ENCODE results near the gene RANBP10.
A peak's percentile ranks its signal among the peaks of the same experiment; 100 is the strongest.
"Not testable (repeated sequence)": the region's sequence is repeated elsewhere in the genome, so short reads cannot be mapped to it uniquely, and the experiment has no call there.

RANBP10 gene

GRCh38 chr16:67806428-67807147, at the start of gene RANBP10, which contains the start of gene TSNAXIP1:
Gene RANBP10, minus strand, starts transcription at chr16:67806560. Its CDS starts 24 bp downstream, at chr16:67806536.
Gene TSNAXIP1, plus strand, starts transcription at chr16:67806889. Its CDS starts 261 bp downstream, at chr16:67807150.
- DNase-seq (ENCODE audit: low read depth in 2 of 2, low spot score in 1 of 2), result peak; percentile 81 to 93

GRCh38 chr16:67855789-67856188, 49.4 kb upstream of the RANBP10 start:
- DNase-seq (ENCODE audit: low read depth in 2 of 2, low spot score in 1 of 2), result no peak

- no peak for DNase-seq (ENCODE audit: low read depth in 2 of 2, low spot score in 1 of 2)
Observed at GRCh38 chr16:67853670-67854069, 47.3 kb upstream of the RANBP10 start.

- DNase-seq (ENCODE audit: low read depth in 2 of 2, low spot score in 1 of 2), result no peak
Observed at GRCh38 chr16:67848118-67848517, 41.8 kb upstream of the RANBP10 start.

GRCh38 chr16:67847064-67847861, 40.9 kb upstream of the RANBP10 start, which contains the start of gene CENPT:
Gene CENPT, minus strand, starts transcription at chr16:67847693. Its CDS starts 13,834 bp downstream, at chr16:67833859.
- DNase-seq (ENCODE audit: low read depth in 2 of 2, low spot score in 1 of 2), result no peak

GRCh38 chr16:67846320-67847063, 40.1 kb upstream of the RANBP10 start, which contains the start of gene NUTF2:
Gene NUTF2, plus strand, starts transcription at chr16:67846933. Its CDS starts 18,198 bp downstream, at chr16:67865131.
- DNase-seq (ENCODE audit: low read depth in 2 of 2, low spot score in 1 of 2), result peak; percentile 88 to 90

GRCh38 chr16:67846063-67846319, 39.6 kb upstream of the RANBP10 start:
- DNase-seq (ENCODE audit: low read depth in 2 of 2, low spot score in 1 of 2), result no peak

- no peak for DNase-seq (ENCODE audit: low read depth in 2 of 2, low spot score in 1 of 2)
Observed at GRCh38 chr16:67845291-67846062, 39.1 kb upstream of the RANBP10 start.

- no peak for DNase-seq (ENCODE audit: low read depth in 2 of 2, low spot score in 1 of 2)
Observed at GRCh38 chr16:67844497-67844896, 38.1 kb upstream of the RANBP10 start.

- no peak for DNase-seq (ENCODE audit: low read depth in 2 of 2, low spot score in 1 of 2)
Observed at GRCh38 chr16:67843343-67843765, 37.0 kb upstream of the RANBP10 start.

GRCh38 chr16:67842509-67843342, 36.4 kb upstream of the RANBP10 start:
- DNase-seq (ENCODE audit: low read depth in 2 of 2, low spot score in 1 of 2), result peak in 1 of 2 donors; percentile 20

- peak; percentile 86 to 87 for DNase-seq (ENCODE audit: low read depth in 2 of 2, low spot score in 1 of 2)
Observed at GRCh38 chr16:67841816-67842508, 35.6 kb upstream of the RANBP10 start, which contains the start of gene THAP11. Gene THAP11, plus strand, starts transcription at chr16:67842320. Its CDS starts 235 bp downstream, at chr16:67842555.

- DNase-seq (ENCODE audit: low read depth in 2 of 2, low spot score in 1 of 2), result no peak
Observed at GRCh38 chr16:67841198-67841815, 34.9 kb upstream of the RANBP10 start.

- no peak for DNase-seq (ENCODE audit: low read depth in 2 of 2, low spot score in 1 of 2)
Observed at GRCh38 chr16:67837811-67838210, 31.5 kb upstream of the RANBP10 start.

- not testable (repeated sequence) for DNase-seq (ENCODE audit: low read depth in 2 of 2, low spot score in 1 of 2)
Observed at GRCh38 chr16:67837190-67837589, 30.8 kb upstream of the RANBP10 start.

- no peak for DNase-seq (ENCODE audit: low read depth in 2 of 2, low spot score in 1 of 2)
Observed at GRCh38 chr16:67834242-67834614, 27.9 kb upstream of the RANBP10 start.

- DNase-seq (ENCODE audit: low read depth in 2 of 2, low spot score in 1 of 2), result peak; percentile 77 to 79
Observed at GRCh38 chr16:67833415-67834241, 27.3 kb upstream of the RANBP10 start.

GRCh38 chr16:67833030-67833414, 26.7 kb upstream of the RANBP10 start:
- DNase-seq (ENCODE audit: low read depth in 2 of 2, low spot score in 1 of 2), result no peak

Measured in stimulated activated CD8-positive, alpha-beta memory T cell treated with anti-CD3 and anti-CD28 coated beads, Interleukin-4, amount 100 ng/mL, for 4 hours (primary cell).